Esophagus squamous epithelium (tissue), 5 donors: Measurements from ENCODE around the gene PRDM10. TPM values are rescaled to one million over a fixed set of nuclear protein-coding genes. Genes with fewer than 3 reads are reported as not detected.

Source experiments
- DNase-seq: peaks from one replicate; lab custom pipeline; 2025; lab: John Stamatoyannopoulos, UW
- H3K27ac ChIP-seq, 4 donors: fragments of 200-600 bp; sonication (generic); one replicate each; pipeline ENCODE4 v1.5.1; 2016 to 2019; ENCODE audit warnings: mild to moderate bottlenecking in 1 of 4
- H3K27me3 ChIP-seq, 4 donors: fragments of 200-600 bp; sonication (generic); 1 replicate in 3 of 4; 2 replicates in 1 of 4; pipeline versions ENCODE4 v1.5.1 to v1.6.0; 2017 to 2021; ENCODE audit warnings: antibody characterized with exemption in 1 of 4
- H3K36me3 ChIP-seq, 3 donors: fragments of 200-600 bp; sonication (generic); one replicate each; pipeline ENCODE4 v1.5.1; 2016 to 2019
- H3K4me1 ChIP-seq, 3 donors: fragments of 200-600 bp; sonication (generic); one replicate each; pipeline ENCODE4 v1.5.1; 2017 to 2019
- H3K4me3 ChIP-seq, 4 donors: fragments of 200-600 bp; sonication (generic); 1 replicate in 3 of 4; 2 replicates in 1 of 4; pipeline ENCODE4 v1.5.1; 2016 to 2019; ENCODE audit warnings: mild to moderate bottlenecking in 2 of 4, moderate library complexity in 1 of 4
- H3K9me3 ChIP-seq, 3 donors: fragments of 200-600 bp; sonication (generic); one replicate each; pipeline ENCODE4 v1.5.1; 2016 to 2019
- CTCF ChIP-seq, 6 experiments: fragments of 450-650 bp in 4 of 6; fragments of 200-600 bp in 2 of 6; sonication (generic) in 2 of 6; IDR thresholded peaks; one replicate each; pipeline ENCODE4 v1.5.1; 2016 to 2019; ENCODE audit warnings: antibody characterized with exemption in 6 of 6, mild to moderate bottlenecking in 4 of 6, moderate library complexity in 4 of 6
- POLR2A ChIP-seq, 4 donors: fragments of 450-650 bp; IDR thresholded peaks; one replicate each; pipeline ENCODE4 v1.6.1; 2017; ENCODE audit warnings: antibody characterized with exemption in 4 of 4, mild to moderate bottlenecking in 4 of 4, moderate library complexity in 3 of 4
- WGBS, 2 donors: methylation state at CpG; one replicate each; pipeline ENCODE4 v1.1.5; 2018; 5-methylcytosine and 5-hydroxymethylcytosine counted together
- intact Hi-C: fragments of 100-400 bp; cut with DNase I; formaldehyde crosslinking; loops from one replicate; pipeline ENCODE4 v1.15.0; 2022
- total RNA-seq, 4 donors: library from RNA; depleted of rRNA; stranded (reverse); fragments of >200 nt; gene quantifications; one replicate each; pipeline ENCODE4 v1.1.0, GENCODE V29; 2016
- donor health status: DM: yes; HTN: yes; CAD: no.

The PRDM10 gene
- total RNA-seq, 4 donors from 2014 or later: 7.3 to 11.2 (median 7.7) TPM

- H3K27me3 ChIP-seq: no peaks in the 10 kb centered on the region
- DNase-seq: no peak
- TF ChIP-seq POLR2A (IDR thresholded peaks at IDR 0.05) (no peak), CTCF (IDR thresholded peaks at IDR 0.05) (no peak)
- no peak overlapping the region for H3K4me3 ChIP-seq
- intact Hi-C loops: no loop called here
- H3K36me3 ChIP-seq: peaks cover 10 to 85% (median 12%) of the 10 kb centered on the region in 3 donors
- WGBS, 2 donors: 43 to 48% methylated on average over 13 to 14 of the region's 16 CpGs
- H3K9me3 ChIP-seq: no peaks in the 10 kb centered on the region
- H3K27ac ChIP-seq: peak overlapping the region; percentile 62 to 77 (median 71)
- peaks cover 0 to 16% (median 11%) of the 10 kb centered on the region in 3 donors for H3K4me1 ChIP-seq
Measured at GRCh38 chr11:129861702-129862522, 140.7 kb downstream of the PRDM10 start.

GRCh38 chr11:129856036-129856435 lies 146.6 kb downstream of the PRDM10 start:
- Histone ChIP-seq H3K27me3 (no peaks in the 10 kb centered on the region), H3K9me3 (no peaks in the 10 kb centered on the region), H3K4me1 (peaks cover 15 to 34% (median 15%) of the 10 kb centered on the region in 3 donors), H3K4me3 (no peak overlapping the region), H3K36me3 (peaks cover 0 to 43% (median 3%) of the 10 kb centered on the region in 3 donors), H3K27ac (no peak overlapping the region)
- DNase-seq: no peak
- 85 to 86% methylated on average over 8 of the region's 8 CpGs for WGBS, 2 donors
- TF ChIP-seq POLR2A (IDR thresholded peaks at IDR 0.05): no peak
- TF ChIP-seq CTCF (IDR thresholded peaks at IDR 0.05): no peak
- intact Hi-C loops: loop anchor here (10.0 kb wide), 1 partner anchor 71 kb away; no protein-coding TSS in a partner anchor

GRCh38 chr11:129855086-129855485 lies 147.5 kb downstream of the PRDM10 start:
- no peak for DNase-seq
- WGBS, 2 donors: 28 to 82% methylated on average over 9 of the region's 11 CpGs

GRCh38 chr11:129854232-129854805 lies 148.3 kb downstream of the PRDM10 start:
- DNase-seq: no peak
- intact Hi-C loops: loop anchor here (10.0 kb wide), 1 partner anchor 70 kb away; no protein-coding TSS in a partner anchor
- Histone ChIP-seq H3K4me1 (peaks cover 15 to 33% (median 15%) of the 10 kb centered on the region in 3 donors), H3K36me3 (peaks cover 0 to 26% (median 0%) of the 10 kb centered on the region in 3 donors), H3K9me3 (no peaks in the 10 kb centered on the region), H3K27ac (peak overlapping the region; percentile 48 to 79 (median 69)), H3K4me3 (peak overlapping the region in 1 of 4 donors; percentile 3), H3K27me3 (no peaks in the 10 kb centered on the region)
- WGBS, 2 donors: 52 to 59% methylated on average over 7 of the region's 7 CpGs
- TF ChIP-seq POLR2A (IDR thresholded peaks at IDR 0.05) (no peak), CTCF (IDR thresholded peaks at IDR 0.05) (no peak)

More at GRCh38 chr11:129855086-129855485, 147.5 kb downstream of the PRDM10 start:
- H3K9me3 ChIP-seq: no peaks in the 10 kb centered on the region
- no peak overlapping the region for H3K4me3 ChIP-seq
- peaks cover 15 to 33% (median 15%) of the 10 kb centered on the region in 3 donors for H3K4me1 ChIP-seq
- intact Hi-C loops: loop anchor here (10.0 kb wide), 1 partner anchor 70 kb away; no protein-coding TSS in a partner anchor
- TF ChIP-seq POLR2A (IDR thresholded peaks at IDR 0.05) (no peak), CTCF (IDR thresholded peaks at IDR 0.05) (no peak)
- peak overlapping the region in 1 of 4 donors; percentile 79 for H3K27ac ChIP-seq
- peaks cover 0 to 34% (median 0%) of the 10 kb centered on the region in 3 donors for H3K36me3 ChIP-seq
- H3K27me3 ChIP-seq: no peaks in the 10 kb centered on the region
